HG02642 (cell line): ENCODE measurements around the gene CHN2.

Experiments used
- ATAC-seq: cut with Tn5 transposase; IDR thresholded peaks from one replicate; pipeline ENCODE4 v1.9.1; 2021; ENCODE audit warnings: mild to moderate bottlenecking; ENCODE audit not compliant: unreplicated experiment, poor library complexity

CHN2 gene

GRCh38 chr7:29449569-29450260, 255.1 kb downstream of the CHN2 start:
- no peak for ATAC-seq

GRCh38 chr7:29453021-29453420, 258.4 kb downstream of the CHN2 start:
- no peak for ATAC-seq

GRCh38 chr7:29454464-29454863, 259.9 kb downstream of the CHN2 start:
- no peak for ATAC-seq

GRCh38 chr7:29454899-29455451, 260.4 kb downstream of the CHN2 start:
- no peak for ATAC-seq

GRCh38 chr7:29457141-29457561, 262.6 kb downstream of the CHN2 start:
- no peak for ATAC-seq

DNA sequence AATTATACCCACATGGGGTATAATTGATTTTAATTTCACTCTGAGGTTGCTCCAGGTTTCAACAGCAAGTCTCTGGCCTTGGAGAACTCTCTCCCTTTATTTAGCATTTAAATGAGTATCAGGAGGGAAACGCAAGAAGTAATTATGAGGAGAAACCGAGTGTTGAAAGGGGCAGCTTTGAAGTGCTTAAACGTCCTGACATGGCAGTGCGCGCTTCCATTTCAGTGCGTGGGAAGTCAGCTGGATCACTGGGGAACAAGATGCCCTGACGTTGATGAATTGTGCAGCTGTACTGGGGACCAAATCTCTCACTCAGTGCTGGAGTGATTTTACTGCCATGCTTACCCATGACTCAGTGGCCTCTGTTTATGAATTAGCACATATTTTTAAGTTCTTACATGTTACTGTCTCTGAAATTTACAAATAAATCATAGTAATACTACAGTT, 263.0 kb downstream of the CHN2 start:
- ATAC-seq, result no peak

DNA sequence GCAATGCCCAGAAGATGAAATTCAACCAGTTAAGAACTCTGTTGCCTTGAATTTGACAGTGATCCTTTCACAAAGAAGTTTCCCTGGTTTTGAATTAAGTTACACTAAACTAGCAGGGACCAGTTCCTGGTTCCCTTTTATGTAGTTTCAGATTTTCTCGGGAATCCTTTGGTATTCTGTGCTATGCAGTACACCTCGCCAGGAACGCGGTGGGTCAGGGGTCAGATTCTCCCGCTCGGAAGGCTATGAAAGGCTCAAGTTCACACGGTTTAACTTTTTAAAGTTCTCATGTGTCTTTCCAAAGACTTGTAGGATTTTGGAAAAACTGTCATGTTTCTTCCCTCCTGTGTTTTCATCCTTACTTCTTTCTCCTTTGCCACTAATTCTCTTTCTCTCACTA, 264.4 kb downstream of the CHN2 start:
- no peak for ATAC-seq

- ATAC-seq, result no peak
Observed at GRCh38 chr7:29459589-29459988, 265.0 kb downstream of the CHN2 start.

GRCh38 chr7:29461996-29462395, 267.4 kb downstream of the CHN2 start:
- no peak for ATAC-seq

DNA sequence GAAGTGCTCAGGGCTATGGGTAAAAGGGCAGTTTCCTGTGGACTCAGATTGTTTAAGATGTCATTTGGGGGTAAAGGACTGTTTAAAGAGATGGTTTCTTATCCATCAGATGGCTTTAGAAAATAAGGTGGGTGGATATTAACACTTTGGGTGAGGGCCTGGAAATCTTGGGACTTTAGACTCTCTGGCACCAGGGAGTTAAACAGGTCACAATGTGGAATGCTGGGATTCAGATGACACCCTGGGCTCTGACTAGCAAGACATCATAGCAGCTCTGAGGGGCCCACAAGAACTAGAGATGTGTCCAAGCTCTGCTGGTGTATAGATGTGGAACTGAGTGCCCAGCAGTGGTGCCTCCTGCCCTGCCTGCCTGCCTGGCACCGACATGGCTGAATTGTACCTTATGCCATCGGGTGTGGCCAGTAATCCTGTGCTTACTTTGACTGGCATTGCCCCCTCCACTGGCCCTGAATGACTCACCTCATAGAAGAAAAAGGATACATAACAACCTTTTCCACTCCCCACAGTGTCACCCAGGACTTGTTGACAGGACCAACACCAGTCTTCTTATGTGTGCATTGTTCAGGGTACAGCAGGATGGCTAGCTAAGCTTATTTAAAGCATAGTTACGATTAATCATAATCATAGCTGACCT, 269.1 kb downstream of the CHN2 start:
- no peak for ATAC-seq

GRCh38 chr7:29464753-29465152, 270.2 kb downstream of the CHN2 start:
- ATAC-seq, result no peak

DNA sequence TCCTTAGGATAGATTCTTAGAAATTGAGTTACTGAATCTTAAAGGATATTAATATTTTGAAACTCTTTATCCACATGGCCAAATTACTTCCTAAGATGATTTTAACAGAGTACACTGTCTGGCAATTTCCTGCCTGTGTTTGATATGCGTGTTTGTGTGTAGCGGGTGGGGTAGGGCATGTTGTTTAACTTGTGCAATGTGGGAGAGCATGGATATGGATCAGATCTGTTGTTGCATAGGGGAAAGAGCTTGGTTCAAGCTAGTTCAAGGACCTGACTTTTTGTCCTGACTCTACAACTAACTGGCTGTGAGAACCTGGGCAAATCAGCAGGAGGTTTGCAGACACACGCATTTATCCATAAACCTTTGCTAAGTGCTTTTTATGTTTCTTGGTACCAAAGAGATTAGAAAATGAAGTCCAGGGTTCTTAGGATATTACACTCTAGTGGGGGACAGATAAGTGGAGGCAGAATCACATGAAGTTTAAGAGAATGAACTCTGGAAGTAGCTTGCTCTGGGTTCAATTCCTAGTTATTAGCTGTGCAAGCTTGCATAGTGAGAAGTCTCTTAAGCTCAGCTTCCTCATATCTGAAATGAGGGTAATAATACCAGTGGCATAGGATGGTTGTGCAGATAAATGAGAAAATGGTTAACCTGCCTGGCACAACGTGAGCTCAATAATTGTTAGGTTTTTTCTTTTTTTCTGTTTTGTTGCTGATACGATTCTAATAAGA, 272.8 kb downstream of the CHN2 start:
- no peak for ATAC-seq

GRCh38 chr7:29468196-29468595, 273.6 kb downstream of the CHN2 start:
- no peak for ATAC-seq

DNA sequence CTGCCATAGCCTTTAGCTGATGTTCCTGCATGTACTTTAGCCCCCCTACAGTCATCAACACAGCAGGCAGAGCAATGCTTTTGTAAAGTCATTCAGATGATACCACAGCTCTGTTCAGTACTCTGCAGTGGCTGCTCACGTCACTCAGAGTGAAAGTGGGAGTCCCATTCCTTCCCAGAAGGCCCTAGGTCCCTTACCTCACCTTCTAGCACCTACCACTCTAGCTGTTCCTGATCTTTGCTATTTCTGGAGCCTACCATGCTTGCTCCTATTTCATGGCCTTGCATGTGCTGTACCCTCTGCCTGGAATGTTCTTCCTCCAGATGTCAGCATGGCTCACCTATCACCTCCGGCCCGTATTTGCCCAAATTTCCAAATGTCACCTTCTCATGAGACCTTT, 274.7 kb downstream of the CHN2 start:
- no peak for ATAC-seq

DNA sequence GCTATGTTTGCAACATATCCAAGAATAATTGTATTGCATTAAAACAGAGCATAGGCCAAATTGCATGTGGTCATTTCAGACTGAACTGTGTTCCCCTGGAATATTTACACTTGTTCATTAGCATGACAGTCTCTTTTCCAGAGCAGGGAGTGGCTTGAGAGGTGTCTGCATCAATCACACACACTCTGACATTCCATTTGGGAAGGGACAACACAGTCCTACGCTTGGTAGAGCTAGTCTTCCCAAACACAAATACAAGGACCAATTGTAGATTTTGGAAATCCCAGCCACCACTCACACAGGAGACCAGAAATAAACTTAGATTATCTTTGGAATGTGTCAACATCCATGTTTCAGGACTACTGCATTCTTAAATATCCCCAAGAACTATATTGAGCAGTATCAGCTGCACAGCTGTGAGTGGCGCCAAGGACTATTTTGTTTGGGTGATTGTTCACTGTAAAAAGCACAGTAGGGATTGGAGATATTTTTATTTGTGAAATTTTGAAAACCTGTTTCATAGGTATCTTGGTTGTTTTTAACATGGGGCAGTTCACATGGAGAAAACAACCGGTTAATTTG, 275.5 kb downstream of the CHN2 start:
- no peak for ATAC-seq

DNA sequence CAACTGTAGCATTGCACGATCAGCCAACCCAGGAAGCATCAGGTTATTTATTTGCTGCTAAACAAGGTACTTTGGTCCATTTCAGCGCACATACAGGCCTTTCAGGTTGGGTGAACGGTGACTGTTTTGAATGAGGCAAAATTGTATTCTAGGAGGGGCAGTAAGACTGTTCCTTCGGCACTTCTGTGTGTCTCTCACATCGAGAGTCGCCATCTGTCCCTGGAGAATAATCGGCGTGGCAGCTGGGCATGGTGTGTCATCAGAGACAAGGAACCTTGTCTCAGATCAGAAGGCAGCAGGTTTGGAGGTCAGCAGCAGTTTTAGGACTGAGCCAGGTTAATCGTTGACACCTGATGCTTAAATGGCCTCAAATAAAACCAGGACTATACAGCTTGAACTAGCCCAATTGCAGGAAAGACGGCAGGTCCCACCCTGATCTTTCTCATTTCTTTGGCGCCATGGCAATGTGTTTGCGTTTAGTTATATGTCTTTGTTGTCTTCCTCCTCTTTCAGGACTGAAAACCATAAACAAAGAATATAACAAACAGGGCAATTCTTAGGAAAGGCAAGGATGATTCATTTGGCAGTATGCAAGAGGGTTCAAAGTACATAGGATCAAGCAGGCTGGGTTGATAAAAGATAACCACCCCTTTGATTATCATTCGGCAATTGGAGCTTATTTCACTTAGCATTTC, 277.0 kb downstream of the CHN2 start:
- no peak for ATAC-seq

- no peak for ATAC-seq
Observed at GRCh38 chr7:29476916-29477315, 282.3 kb downstream of the CHN2 start.

- ATAC-seq, result no peak
Observed at GRCh38 chr7:29478226-29478625, 283.7 kb downstream of the CHN2 start.

GRCh38 chr7:29478687-29479240, 284.2 kb downstream of the CHN2 start:
- ATAC-seq, result no peak
